OCI-LY7 (cell line): ENCODE measurements around the gene SUCLA2. TPM values are rescaled to one million over a fixed set of nuclear protein-coding genes. Genes with fewer than 3 reads are reported as not detected.

Experiments used
- BruUV-seq: library from RNA; stranded (reverse); fragments of 400-500 nt; replicated peaks from 2 replicates; lab custom pipeline; 2021; lab: Mats Ljungman, UMichigan
- CTCF ChIA-PET: fragments of 300-600 bp; sonication (Branson Sonifier 250); formaldehyde crosslinking; loops from one replicate; lab custom pipeline; 2022; ENCODE audit warnings: antibody characterized with exemption; ENCODE audit not compliant: unreplicated experiment; lab: Charles Lee
- POLR2A ChIA-PET: fragments of 300-600 bp; sonication (Branson Sonifier 250); formaldehyde crosslinking; loops from one replicate; lab custom pipeline; 2022; ENCODE audit warnings: antibody characterized with exemption; lab: Charles Lee
- DNase-seq: peaks from one replicate; pipeline ENCODE4 v3.0.0-alpha.2; 2015; ENCODE audit warnings: low spot score
- H2AFZ ChIP-seq: fragments of 200-600 bp; sonication (generic), shearing (Covaris generic); 2 replicates; pipeline ENCODE4 v1.6.1; 2014; ENCODE audit warnings: mild to moderate bottlenecking, antibody characterized with exemption, low read length, moderate library complexity
- H3K27ac ChIP-seq: fragments of 200-600 bp; sonication (generic); 2 replicates; pipeline ENCODE4 v1.5.1; 2014; ENCODE audit warnings: mixed run types, low read depth, mild to moderate bottlenecking, moderate library complexity, low read length, inconsistent platforms; ENCODE audit not compliant: poor library complexity, severe bottlenecking
- H3K36me3 ChIP-seq: fragments of 200-600 bp; sonication (generic); 2 replicates; pipeline ENCODE4 v1.6.1; 2014; ENCODE audit warnings: mild to moderate bottlenecking, antibody characterized with exemption, low read length, moderate library complexity, mixed read lengths; ENCODE audit not compliant: insufficient read depth
- H3K4me1 ChIP-seq: fragments of 200-600 bp; sonication (generic); 2 replicates; pipeline ENCODE4 v1.5.1; 2014; ENCODE audit warnings: mild to moderate bottlenecking, low read length; ENCODE audit not compliant: insufficient read depth, poor library complexity, severe bottlenecking
- H3K4me2 ChIP-seq: fragments of 200-600 bp; sonication (generic); 2 replicates; pipeline ENCODE4 v1.6.1; 2014; ENCODE audit warnings: mild to moderate bottlenecking, low read length
- H3K4me3 ChIP-seq: fragments of 200-600 bp; sonication (generic); 2 replicates; pipeline ENCODE4 v1.5.1; 2014; ENCODE audit warnings: mild to moderate bottlenecking, low read depth, low read length; ENCODE audit not compliant: poor library complexity, severe bottlenecking
- H3K79me2 ChIP-seq: fragments of 200-600 bp; sonication (generic); 2 replicates; pipeline ENCODE4 v1.6.1; 2016; ENCODE audit warnings: low read depth, mild to moderate bottlenecking, low read length, moderate library complexity, mixed read lengths; ENCODE audit not compliant: insufficient read depth
- H3K9me2 ChIP-seq: fragments of 200-600 bp; sonication (generic); 2 replicates; pipeline ENCODE4 v1.6.1; 2016; ENCODE audit warnings: mild to moderate bottlenecking, low read length, mixed read lengths; ENCODE audit not compliant: insufficient read depth
- H3K9me3 ChIP-seq: fragments of 200-600 bp; sonication (generic); 2 replicates; pipeline ENCODE4 v1.6.1; 2014; ENCODE audit warnings: mild to moderate bottlenecking, mixed run types, low read length, mixed read lengths
- H4K20me1 ChIP-seq: fragments of 200-600 bp; sonication (generic); 2 replicates; pipeline ENCODE4 v1.6.1; 2014; ENCODE audit warnings: mild to moderate bottlenecking, antibody characterized with exemption, low read length, moderate library complexity, mixed read lengths; ENCODE audit not compliant: insufficient read depth
- CTCF ChIP-seq: fragments of 200-600 bp; sonication (generic); conservative IDR thresholded peaks from 2 replicates; pipeline ENCODE4 v1.5.1; 2014; ENCODE audit warnings: mild to moderate bottlenecking, antibody characterized with exemption, low read length, moderate library complexity, mixed read lengths
- EZH2phosphoT487 ChIP-seq: fragments of 200-600 bp; sonication (generic); IDR thresholded peaks from 2 replicates; pipeline ENCODE4 v1.6.1; 2018; ENCODE audit warnings: low read depth, borderline replicate concordance, mild to moderate bottlenecking, mixed run types, antibody characterized with exemption, low read length, moderate library complexity, mixed read lengths
- intact Hi-C: fragments of 100-400 bp; cut with micrococcal nuclease; formaldehyde crosslinking; loops from one replicate; pipeline ENCODE4 v1.10.0; 2022; ENCODE audit not compliant: unreplicated experiment
- total RNA-seq, 2 experiments: library from RNA; depleted of rRNA in 1 of 2; stranded (reverse); fragments of >200 nt in 1 of 2; shearing (Covaris generic) in 1 of 2; gene quantifications; 2 replicates each; pipeline ENCODE4 v1.2.3, GENCODE V29; 2014 to 2022

Gene SUCLA2
- total RNA-seq, 2 experiments from 2014 or later = 22.9 to 46.7 TPM

DNA sequence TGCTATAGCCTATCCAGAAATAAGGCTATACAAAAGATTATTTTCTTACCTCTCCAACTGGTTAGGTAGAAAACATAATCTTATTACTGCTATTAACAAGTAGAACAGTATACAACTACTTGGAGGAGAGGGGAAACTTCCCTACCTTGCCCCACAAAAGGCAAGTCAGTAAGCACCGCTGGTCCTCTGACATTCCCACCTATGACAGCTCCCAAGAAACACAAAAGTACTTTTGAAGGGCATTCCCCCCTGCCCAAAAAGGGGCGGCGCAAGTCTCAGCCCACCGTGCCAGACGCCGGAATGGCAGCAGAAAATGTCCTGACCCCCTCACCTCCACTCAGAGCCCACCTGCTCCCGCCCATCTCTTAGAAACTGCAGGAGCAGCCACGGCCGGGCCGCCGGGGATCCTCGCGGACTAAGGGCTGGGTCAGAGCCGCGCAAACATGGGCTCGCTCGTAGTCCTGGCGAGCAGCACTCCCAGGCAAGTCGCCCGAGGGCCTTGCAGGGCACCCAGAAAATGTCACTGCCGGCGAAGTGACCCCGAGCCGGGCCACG, 437 bp downstream of the SUCLA2 start:
- Histone ChIP-seq H2AFZ (peak overlapping the region; percentile 93), H3K36me3 (peaks cover 25% of the 10 kb centered on the region), H4K20me1 (no peaks in the 10 kb centered on the region), H3K27ac (no peak overlapping the region), H3K4me3 (peak overlapping the region; percentile 99), H3K9me2 (no peaks in the 10 kb centered on the region), H3K4me2 (peak overlapping the region; percentile 79), H3K4me1 (peaks cover 22% of the 10 kb centered on the region), H3K9me3 (no peaks in the 10 kb centered on the region), H3K79me2 (peaks cover 36% of the 10 kb centered on the region; the same call in 1 of the 2 replicates)
- POLR2A ChIA-PET = interaction anchor here (0.5 kb wide), 1 partner anchor 1754 kb away, joined by 4 read pairs; no protein-coding TSS in a partner anchor
- BruUV-seq = no TSS peak
- peak; percentile 18 for DNase-seq
- intact Hi-C loops = loop anchor here (2.0 kb wide), 1 partner anchor 36 kb away; the partner anchor contains the start of gene NUDT15
- CTCF ChIA-PET = interaction anchor here (0.6 kb wide), 1 partner anchor 37 kb away, joined by 3 read pairs; the partner anchor contains the start of gene NUDT15
- TF ChIP-seq CTCF = no peak
- no peak for TF ChIP-seq EZH2phosphoT487

DNA sequence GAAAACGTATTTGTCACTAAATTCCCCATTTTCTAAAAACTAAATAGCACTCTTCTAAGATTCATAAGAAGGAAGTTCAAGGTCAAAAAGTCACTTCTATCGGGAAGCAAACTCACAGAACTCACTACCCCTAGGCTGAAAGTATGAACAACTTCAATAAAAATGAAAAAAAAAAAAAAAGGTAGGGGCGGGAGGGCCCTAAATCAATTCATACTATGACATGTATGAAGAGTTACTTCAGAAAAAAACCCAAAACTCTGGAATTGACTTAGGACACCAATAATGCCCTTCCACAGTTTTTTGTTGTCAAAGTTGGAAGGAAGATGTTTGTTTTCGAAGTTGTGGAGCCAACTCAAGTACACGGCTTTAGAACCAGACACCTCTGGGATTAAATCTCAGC, 1.1 kb downstream of the SUCLA2 start:
- TF ChIP-seq CTCF (no peak), EZH2phosphoT487 (no peak)
- BruUV-seq = no TSS peak
- ChIA-PET CTCF (no interaction called here), POLR2A (no interaction called here)
- Histone ChIP-seq H3K4me3 (peak overlapping the region; percentile 99), H3K4me1 (peaks cover 22% of the 10 kb centered on the region), H3K36me3 (peaks cover 32% of the 10 kb centered on the region), H3K4me2 (peak overlapping the region; percentile 79), H3K9me2 (no peaks in the 10 kb centered on the region), H4K20me1 (no peaks in the 10 kb centered on the region), H3K9me3 (no peaks in the 10 kb centered on the region), H3K79me2 (peaks cover 37% of the 10 kb centered on the region; the same call in 1 of the 2 replicates), H2AFZ (no peak overlapping the region), H3K27ac (no peak overlapping the region)
- intact Hi-C loops = loop anchor here (2.0 kb wide), 1 partner anchor 37 kb away; the partner anchor contains the start of gene NUDT15
- no peak for DNase-seq

- intact Hi-C loops = no loop called here
- TF ChIP-seq EZH2phosphoT487 (no peak), CTCF (no peak)
- ChIA-PET CTCF (no interaction called here), POLR2A (interaction anchor here (0.9 to 1.5 kb wide), 5 partner anchors 8 to 39 kb away, joined by 3 to 8 read pairs (median 4); partner anchors contain the start of gene NUDT15)
- BruUV-seq = no TSS peak
- H3K9me2 ChIP-seq = no peaks in the 10 kb centered on the region
- peaks cover 57% of the 10 kb centered on the region for H3K36me3 ChIP-seq
- peaks cover 43% of the 10 kb centered on the region; the same call in 1 of the 2 replicates for H3K79me2 ChIP-seq
- H3K9me3 ChIP-seq = no peaks in the 10 kb centered on the region
- DNase-seq = no peak
- no peak overlapping the region for H3K4me3 ChIP-seq
- H2AFZ ChIP-seq = no peak overlapping the region
- H4K20me1 ChIP-seq = no peaks in the 10 kb centered on the region
- no peak overlapping the region for H3K4me2 ChIP-seq
- H3K4me1 ChIP-seq = peaks cover 22% of the 10 kb centered on the region
- no peak overlapping the region for H3K27ac ChIP-seq
Observed at GRCh38 chr13:47997384-47997783, 3.7 kb downstream of the SUCLA2 start.
